Measurements from ENCODE around the gene GSTT2B. TPM values are rescaled to one million over a fixed set of nuclear protein-coding genes. Genes with fewer than 3 reads are reported as not detected.
"Not testable (repeated sequence)": the region's sequence is repeated elsewhere in the genome, so short reads cannot be mapped to it uniquely, and the experiment has no call there.

GSTT2B gene
- total RNA-seq, 1 experiment from 2014 or later = 6.5 TPM

DNA sequence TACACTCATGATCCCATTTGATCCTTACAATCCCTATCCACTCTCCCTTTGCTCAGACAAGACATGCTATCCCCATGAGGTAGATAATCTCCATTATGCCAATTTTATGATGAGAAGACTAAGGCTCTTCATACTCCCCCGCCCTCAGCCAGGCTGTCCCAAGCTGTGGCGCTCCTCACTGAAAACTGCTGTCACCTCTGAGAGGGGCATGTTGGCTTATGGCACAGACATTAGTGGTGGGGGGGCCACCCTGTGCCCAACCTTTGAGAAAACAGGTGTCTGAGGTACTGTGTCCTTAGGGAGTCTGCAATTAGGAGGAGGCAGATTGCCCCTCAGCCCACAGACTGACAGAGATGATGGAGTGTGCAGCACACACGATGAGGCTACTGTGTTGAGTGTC lies 8.1 kb upstream of the GSTT2B start:
- TF ChIP-seq, protein P1, sequence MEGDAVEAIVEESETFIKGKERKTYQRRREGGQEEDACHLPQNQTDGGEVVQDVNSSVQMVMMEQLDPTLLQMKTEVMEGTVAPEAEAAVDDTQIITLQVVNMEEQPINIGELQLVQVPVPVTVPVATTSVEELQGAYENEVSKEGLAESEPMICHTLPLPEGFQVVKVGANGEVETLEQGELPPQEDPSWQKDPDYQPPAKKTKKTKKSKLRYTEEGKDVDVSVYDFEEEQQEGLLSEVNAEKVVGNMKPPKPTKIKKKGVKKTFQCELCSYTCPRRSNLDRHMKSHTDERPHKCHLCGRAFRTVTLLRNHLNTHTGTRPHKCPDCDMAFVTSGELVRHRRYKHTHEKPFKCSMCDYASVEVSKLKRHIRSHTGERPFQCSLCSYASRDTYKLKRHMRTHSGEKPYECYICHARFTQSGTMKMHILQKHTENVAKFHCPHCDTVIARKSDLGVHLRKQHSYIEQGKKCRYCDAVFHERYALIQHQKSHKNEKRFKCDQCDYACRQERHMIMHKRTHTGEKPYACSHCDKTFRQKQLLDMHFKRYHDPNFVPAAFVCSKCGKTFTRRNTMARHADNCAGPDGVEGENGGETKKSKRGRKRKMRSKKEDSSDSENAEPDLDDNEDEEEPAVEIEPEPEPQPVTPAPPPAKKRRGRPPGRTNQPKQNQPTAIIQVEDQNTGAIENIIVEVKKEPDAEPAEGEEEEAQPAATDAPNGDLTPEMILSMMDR (IDR thresholded peaks at IDR 0.05) = no peak
- TF ChIP-seq, protein P2, sequence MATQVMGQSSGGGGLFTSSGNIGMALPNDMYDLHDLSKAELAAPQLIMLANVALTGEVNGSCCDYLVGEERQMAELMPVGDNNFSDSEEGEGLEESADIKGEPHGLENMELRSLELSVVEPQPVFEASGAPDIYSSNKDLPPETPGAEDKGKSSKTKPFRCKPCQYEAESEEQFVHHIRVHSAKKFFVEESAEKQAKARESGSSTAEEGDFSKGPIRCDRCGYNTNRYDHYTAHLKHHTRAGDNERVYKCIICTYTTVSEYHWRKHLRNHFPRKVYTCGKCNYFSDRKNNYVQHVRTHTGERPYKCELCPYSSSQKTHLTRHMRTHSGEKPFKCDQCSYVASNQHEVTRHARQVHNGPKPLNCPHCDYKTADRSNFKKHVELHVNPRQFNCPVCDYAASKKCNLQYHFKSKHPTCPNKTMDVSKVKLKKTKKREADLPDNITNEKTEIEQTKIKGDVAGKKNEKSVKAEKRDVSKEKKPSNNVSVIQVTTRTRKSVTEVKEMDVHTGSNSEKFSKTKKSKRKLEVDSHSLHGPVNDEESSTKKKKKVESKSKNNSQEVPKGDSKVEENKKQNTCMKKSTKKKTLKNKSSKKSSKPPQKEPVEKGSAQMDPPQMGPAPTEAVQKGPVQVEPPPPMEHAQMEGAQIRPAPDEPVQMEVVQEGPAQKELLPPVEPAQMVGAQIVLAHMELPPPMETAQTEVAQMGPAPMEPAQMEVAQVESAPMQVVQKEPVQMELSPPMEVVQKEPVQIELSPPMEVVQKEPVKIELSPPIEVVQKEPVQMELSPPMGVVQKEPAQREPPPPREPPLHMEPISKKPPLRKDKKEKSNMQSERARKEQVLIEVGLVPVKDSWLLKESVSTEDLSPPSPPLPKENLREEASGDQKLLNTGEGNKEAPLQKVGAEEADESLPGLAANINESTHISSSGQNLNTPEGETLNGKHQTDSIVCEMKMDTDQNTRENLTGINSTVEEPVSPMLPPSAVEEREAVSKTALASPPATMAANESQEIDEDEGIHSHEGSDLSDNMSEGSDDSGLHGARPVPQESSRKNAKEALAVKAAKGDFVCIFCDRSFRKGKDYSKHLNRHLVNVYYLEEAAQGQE (IDR thresholded peaks at IDR 0.05; ENCODE audit: insufficient read depth in 1 of 2, low read depth in 2 of 2, low read length in 1 of 2) = no peak
- TF ChIP-seq TCF7L2 (IDR thresholded peaks at IDR 0.05; ENCODE audit: low read depth, low read length) (no peak), SIN3A (IDR thresholded peaks at IDR 0.05; ENCODE audit: borderline replicate concordance, insufficient read depth, low read depth, low read length) (no peak), POLR2AphosphoS5 (IDR thresholded peaks at IDR 0.05; ENCODE audit: low read depth, low read length) (no peak)
- Histone ChIP-seq H3K36me3 (ENCODE audit: control insufficient read depth, insufficient read depth, low read length) (no peaks in the 10 kb centered on the region), H3K9me3 (ENCODE audit: control insufficient read depth, insufficient read depth, low read depth, low read length) (no peaks in the 10 kb centered on the region), H3K4me3 (ENCODE audit: low read depth in 2 of 2, low read length in 2 of 2) (no peak overlapping the region), H3K27ac (ENCODE audit: low read length) (no peak overlapping the region), H3K27me3 (ENCODE audit: control insufficient read depth, insufficient read depth, low read length) (no peaks in the 10 kb centered on the region), H3K4me1 (ENCODE audit: control insufficient read depth, insufficient read depth, low read length) (no peaks in the 10 kb centered on the region)
- CTCF ChIA-PET = no interaction called here
- no TSS peak for BruUV-seq (replicated peaks)
- POLR2A ChIA-PET = no interaction called here
- in situ Hi-C loops (cut with HindIII; ENCODE audit: low pct_unique_long_range_greater_than_20kb, low sequenced_read_pairs) = no loop called here
- ATAC-seq (no peak), DNase-seq (ENCODE audit: low read depth, low spot score) (no peak)
- intact Hi-C loops (cut with micrococcal nuclease; ENCODE audit: unreplicated experiment) = no loop called here

DNA sequence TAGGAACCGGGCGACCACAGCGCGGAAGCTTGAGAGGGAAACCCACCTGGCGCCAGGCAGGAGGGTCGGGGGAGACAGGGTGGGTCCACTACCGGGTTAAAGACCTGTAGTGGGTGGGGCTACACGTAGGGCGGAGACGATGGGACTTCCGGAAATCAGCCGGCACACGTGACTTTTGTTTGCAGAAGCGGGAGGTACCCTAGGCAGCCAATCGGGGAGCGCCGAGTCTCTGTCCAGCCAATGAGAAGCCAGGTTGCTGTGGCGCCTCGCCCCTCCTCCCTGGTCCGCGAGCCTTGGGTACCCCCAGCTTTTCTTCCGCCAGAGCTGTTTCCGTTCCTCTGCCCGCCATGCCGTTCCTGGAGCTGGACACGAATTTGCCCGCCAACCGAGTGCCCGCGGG lies 5.6 kb upstream of the GSTT2B start, which contains the start of gene DDTL:
TSS of gene DDTL (plus strand) at position 321 of the 400 bp plus-strand sequence. CDS start at position 348, 27 bp downstream.
- in situ Hi-C loops (cut with HindIII; ENCODE audit: low pct_unique_long_range_greater_than_20kb, low sequenced_read_pairs); H3K4me1 ChIP-seq (ENCODE audit: control insufficient read depth, insufficient read depth, low read length); CTCF ChIA-PET: not testable (repeated sequence)

DNA sequence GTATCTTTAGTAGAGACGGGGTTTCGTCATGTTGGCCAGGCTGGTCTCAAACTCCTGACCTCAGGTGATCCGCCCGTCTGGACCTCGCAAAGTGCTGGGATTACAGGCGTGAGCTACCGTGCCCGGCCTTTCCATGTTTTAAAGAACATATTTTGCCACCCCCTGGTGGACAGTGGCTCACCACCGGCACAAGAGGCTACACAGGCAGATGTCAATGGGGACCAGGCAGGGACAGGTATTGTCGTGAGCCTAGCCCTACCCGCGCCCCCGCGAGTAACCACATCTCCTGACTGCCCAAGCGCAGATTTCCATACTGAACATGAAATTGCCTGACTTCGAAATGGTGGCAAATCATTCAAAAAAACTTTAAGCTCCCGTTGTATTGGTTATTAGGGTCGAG lies 5.1 kb upstream of the GSTT2B start:
- in situ Hi-C loops (cut with HindIII; ENCODE audit: low pct_unique_long_range_greater_than_20kb, low sequenced_read_pairs); CTCF ChIA-PET; BruUV-seq (replicated peaks); DNase-seq (ENCODE audit: low read depth, low spot score); POLR2A ChIA-PET; H3K27me3 ChIP-seq (ENCODE audit: control insufficient read depth, insufficient read depth, low read length); H3K36me3 ChIP-seq (ENCODE audit: control insufficient read depth, insufficient read depth, low read length); H3K4me3 ChIP-seq (ENCODE audit: low read depth in 2 of 2, low read length in 2 of 2); intact Hi-C loops (cut with micrococcal nuclease; ENCODE audit: unreplicated experiment); H3K27ac ChIP-seq (ENCODE audit: low read length); H3K4me1 ChIP-seq (ENCODE audit: control insufficient read depth, insufficient read depth, low read length); H3K9me3 ChIP-seq (ENCODE audit: control insufficient read depth, insufficient read depth, low read depth, low read length): not testable (repeated sequence)
- peak; percentile 71 for ATAC-seq

More for the DNA sequence above, 5.6 kb upstream of the GSTT2B start, which contains the start of gene DDTL:
- intact Hi-C loops (cut with micrococcal nuclease; ENCODE audit: unreplicated experiment); H3K36me3 ChIP-seq (ENCODE audit: control insufficient read depth, insufficient read depth, low read length); DNase-seq (ENCODE audit: low read depth, low spot score); H3K9me3 ChIP-seq (ENCODE audit: control insufficient read depth, insufficient read depth, low read depth, low read length); BruUV-seq (replicated peaks); POLR2A ChIA-PET; H3K4me3 ChIP-seq (ENCODE audit: low read depth in 2 of 2, low read length in 2 of 2); H3K27me3 ChIP-seq (ENCODE audit: control insufficient read depth, insufficient read depth, low read length); H3K27ac ChIP-seq (ENCODE audit: low read length): not testable (repeated sequence)
- peak; percentile 97 for ATAC-seq

Data from Panc1 (cell line).